KOPT-K1 (cell line): ENCODE data around the gene STPG1.

ENCODE experiments used
- H3K27ac ChIP-seq: fragments of 200-600 bp; sonication (generic); 2 replicates; pipeline ENCODE4 v1.5.1; 2016; ENCODE audit warnings: antibody characterized with exemption, mild to moderate bottlenecking, low read depth, low read length; ENCODE audit not compliant: poor library complexity, severe bottlenecking
- H3K36me3 ChIP-seq: fragments of 200-600 bp; sonication (generic); 2 replicates; pipeline ENCODE4 v1.5.1; 2017; ENCODE audit warnings: antibody characterized with exemption, mild to moderate bottlenecking, low read length, moderate library complexity; ENCODE audit not compliant: insufficient read depth
- H3K9me3 ChIP-seq: fragments of 200-600 bp; sonication (generic); 2 replicates; pipeline ENCODE4 v1.5.1; 2017; ENCODE audit warnings: antibody characterized with exemption, low read length, mild to moderate bottlenecking; ENCODE audit not compliant: insufficient read depth, poor library complexity, severe bottlenecking

STPG1 gene

DNA sequence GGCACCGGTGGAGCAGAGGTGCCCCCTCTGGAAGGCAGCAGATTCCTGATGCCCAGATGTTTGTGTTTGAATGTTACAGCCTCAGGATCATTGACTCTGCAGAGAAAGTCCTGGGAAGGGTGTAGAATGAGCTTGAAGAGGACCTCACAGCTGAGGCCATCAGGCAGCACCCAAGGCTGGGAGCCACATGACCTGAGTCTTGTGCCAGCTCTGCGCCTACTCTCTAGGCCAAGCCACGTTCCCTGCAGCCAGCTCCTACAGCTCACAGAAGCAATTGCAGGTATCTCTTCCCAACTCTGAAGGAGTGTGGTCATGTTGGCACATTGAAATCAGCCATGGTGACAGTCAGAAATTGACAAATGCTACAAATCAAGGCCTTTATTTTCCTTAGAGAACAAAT lies 58.1 kb downstream of the STPG1 start:
- Histone ChIP-seq H3K27ac (no peak overlapping the region), H3K36me3 (no peaks in the 10 kb centered on the region), H3K9me3 (no peaks in the 10 kb centered on the region)

DNA sequence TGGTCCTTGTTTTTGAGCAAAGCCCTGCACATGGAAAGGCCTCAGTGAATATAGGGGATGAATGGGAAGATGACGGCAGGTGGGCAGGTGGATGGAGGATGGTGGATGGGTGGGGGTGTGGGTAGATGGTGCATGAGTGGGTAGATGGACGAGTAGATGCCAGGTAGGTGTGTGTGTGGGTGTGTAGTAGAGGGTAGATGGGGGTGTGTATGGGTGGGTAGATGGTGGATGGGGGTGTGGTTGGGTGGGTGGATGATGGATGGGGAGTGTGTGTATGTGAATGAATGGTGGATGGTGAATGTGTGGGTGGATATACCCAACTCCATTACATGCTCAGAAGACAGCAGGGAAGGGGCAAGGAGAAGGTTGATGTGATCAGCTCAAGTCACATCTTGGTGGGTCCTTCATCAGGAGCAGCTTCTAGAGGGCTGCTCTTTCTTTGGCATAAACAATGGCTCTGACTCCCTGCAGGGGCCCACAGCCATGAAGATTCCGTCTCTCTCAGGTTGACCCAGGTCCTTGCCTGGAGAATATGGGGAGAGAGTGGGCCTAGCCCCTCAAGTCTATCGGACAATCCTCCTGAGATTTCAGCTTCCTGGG lies 60.2 kb downstream of the STPG1 start:
- H3K36me3 ChIP-seq, result no peaks in the 10 kb centered on the region
- no peak overlapping the region for H3K27ac ChIP-seq
- no peaks in the 10 kb centered on the region for H3K9me3 ChIP-seq

DNA sequence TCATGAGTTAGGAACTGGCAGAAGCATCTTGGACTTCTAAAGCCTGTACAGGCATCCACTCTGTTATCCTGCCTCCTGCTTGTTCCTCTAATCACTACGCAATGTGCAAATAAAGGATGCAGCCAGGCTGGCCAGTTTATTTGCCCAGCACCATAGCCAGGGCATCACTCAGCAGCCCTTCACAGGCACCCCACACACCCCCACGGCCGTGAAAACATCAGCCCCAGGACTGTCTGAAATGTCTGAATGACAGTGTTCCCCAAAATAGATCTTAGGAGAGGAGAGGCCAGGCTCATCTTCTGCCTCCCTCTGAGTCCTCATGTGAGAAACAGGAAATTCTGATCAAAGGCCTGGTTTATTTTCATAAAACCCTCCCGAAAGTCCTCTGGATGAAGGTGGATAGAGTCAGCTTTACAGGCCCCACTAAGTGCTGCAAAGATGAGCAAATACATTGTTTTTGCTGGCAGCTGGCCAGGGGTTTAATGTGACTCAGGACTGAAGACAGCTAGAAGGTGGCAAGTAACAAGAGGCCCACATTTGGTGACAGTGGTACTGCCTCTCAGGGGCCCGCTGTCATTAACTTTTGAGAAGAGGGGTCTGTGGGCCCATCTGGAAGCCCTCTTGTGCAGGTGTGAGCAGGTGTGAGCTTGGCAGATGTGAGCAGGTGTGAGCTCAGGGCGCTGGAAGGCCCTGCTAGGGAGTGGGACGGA lies 61.5 kb downstream of the STPG1 start:
- Histone ChIP-seq H3K27ac (no peak overlapping the region), H3K36me3 (no peaks in the 10 kb centered on the region), H3K9me3 (no peaks in the 10 kb centered on the region)

DNA sequence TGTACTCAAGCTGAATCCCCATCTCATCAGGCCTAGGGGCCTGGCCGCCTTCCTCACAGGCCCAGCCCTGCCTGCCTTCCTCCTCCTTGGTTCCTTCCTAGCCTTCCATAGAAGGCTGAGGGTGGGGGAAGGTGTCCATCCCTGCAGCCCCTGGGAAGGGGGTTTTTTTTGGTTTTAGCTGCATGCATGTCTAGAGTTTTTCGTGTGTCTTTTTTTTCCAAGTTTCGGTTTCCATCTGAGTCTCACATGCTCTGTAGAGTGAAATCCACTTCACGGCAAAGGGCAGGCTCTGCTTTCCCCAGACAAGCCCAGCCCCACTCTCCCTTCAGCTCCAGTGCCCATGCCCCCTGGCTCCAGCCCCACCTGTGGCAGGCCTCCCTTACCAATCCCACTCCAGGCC lies 62.3 kb downstream of the STPG1 start:
- Histone ChIP-seq H3K27ac (no peak overlapping the region), H3K36me3 (no peaks in the 10 kb centered on the region), H3K9me3 (no peaks in the 10 kb centered on the region)

DNA sequence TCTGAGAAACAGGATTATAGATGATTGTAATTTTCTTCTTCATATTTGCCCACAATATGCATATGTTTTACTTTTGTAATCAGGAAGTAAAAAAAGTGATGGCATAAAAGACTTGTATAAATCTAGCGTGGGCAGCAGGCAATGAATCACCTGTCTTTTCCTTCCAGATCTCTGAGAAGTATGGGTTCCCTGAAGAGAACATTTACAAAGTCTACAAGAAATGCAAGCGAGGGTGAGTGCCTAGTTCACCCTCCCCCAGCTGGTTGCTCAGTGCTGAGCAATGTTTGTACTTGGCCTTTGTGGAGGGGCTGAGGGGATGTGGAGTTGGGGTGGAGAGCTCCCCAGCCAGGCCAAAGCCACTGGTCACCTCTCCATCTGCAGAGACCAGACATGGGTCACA lies 63.7 kb downstream of the STPG1 start:
- H3K36me3 ChIP-seq, result no peaks in the 10 kb centered on the region
- H3K27ac ChIP-seq, result no peak overlapping the region
- H3K9me3 ChIP-seq, result no peaks in the 10 kb centered on the region

DNA sequence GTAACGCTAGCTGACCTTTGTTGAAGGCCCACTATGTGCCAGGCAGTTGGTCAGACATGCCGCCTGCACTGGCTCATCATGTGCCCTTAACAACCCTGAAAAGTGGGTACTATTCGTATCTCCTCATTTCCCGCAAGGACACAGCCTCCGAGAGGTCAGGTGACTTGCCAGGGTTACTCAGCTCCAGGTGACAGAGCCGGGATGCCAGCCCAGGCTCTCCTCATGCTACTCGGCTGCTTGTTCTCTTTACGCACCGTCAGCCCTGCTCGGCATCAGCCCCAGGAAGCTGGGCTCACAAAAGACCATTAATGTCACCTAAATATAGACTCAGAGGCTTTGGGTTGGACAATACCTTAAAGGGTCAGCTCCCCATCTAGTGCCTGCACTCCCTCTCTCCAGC lies 65.4 kb downstream of the STPG1 start:
- Histone ChIP-seq H3K36me3 (no peaks in the 10 kb centered on the region), H3K9me3 (no peaks in the 10 kb centered on the region), H3K27ac (no peak overlapping the region)

DNA sequence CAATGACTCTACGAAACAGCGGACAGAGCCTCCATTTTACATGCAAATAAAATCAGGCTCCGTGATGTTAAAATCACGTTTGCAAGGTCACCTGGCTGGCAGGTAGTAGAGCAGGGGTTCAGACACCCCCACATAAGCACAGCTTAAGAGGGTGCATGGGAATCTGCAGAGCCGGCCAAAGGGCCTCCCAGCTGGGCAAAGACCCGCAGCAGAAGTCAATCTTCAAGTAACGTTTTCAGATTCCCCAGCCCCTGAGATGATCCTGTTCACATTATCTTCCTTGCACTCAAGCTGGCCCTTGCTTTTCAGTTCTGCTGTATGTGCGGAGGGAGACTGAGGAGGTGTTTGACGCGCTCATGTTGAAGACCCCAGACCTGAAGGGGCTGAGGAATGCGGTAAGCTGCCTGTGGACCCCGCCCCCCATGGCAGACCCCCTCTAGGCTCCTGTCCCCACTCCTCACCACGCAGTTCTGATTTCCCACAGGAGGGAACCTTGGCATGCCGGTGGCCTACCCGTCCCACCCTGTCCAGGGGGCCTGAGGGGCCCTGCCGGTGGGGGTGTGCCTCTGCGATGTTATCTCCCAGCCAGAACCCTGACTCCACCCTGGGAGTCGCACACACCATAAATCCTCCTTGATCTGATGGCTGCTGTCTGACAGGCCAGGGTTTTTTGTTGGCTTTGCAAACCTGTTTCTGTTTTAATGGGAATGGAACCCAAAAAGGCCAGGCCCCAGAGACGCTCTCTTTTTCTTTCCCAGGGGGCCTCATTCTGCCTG lies 66.2 kb downstream of the STPG1 start:
- Histone ChIP-seq H3K9me3 (no peaks in the 10 kb centered on the region), H3K36me3 (no peaks in the 10 kb centered on the region), H3K27ac (no peak overlapping the region)

DNA sequence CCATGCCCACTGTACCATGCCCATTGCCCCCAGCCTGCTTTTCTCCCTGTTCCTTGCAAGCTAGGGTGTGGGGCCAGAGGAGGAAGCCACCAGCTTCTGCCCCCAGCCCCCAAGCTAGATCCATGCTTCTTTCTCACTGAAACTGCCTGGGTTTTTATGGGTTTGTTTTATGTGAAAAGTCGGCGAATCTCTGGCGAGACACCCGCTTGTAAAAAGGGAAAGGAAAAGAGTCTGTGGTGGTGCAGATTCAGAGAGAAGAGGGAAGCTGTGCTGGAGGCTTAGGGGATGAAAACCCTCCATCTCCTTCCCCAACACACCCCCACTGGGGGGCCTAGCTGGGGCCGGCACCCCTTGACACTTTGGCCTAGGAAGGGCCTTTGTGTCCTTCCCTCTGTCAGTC lies 68.2 kb downstream of the STPG1 start:
- Histone ChIP-seq H3K36me3 (no peaks in the 10 kb centered on the region), H3K9me3 (no peaks in the 10 kb centered on the region), H3K27ac (no peak overlapping the region)

DNA sequence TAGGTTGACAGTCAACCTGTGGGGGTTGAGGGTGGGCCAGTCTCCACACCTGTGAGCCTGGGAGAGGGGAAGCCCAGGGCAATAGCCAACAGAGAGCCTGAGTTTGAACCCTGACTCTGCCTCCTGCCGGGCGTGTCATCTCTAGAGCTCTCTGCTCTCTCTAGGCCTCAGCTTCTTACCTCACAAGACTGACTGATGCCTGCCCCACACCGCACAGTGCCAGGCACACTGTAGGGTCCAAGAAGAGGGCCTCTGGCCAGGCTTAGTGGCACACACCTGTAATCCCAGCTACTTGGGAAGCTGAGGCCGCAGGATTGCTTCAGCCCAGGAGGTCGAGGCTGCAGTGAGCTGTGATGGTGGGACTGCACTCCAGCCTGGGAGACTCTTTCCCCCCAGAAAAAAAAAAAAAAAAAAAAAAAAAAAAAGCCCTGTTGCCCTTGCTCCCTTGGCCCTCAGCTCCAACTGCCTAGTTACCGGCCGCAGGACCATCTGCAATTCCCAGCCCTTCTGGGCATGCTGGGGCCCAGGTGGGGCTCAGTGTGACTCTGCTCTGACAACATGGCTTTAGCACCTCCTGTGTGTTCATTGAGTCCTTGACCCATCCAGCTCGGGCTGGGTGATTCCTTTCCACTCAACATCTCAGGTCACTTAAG lies 69.4 kb downstream of the STPG1 start:
- Histone ChIP-seq H3K27ac (no peak overlapping the region), H3K9me3 (no peaks in the 10 kb centered on the region), H3K36me3 (no peaks in the 10 kb centered on the region)

DNA sequence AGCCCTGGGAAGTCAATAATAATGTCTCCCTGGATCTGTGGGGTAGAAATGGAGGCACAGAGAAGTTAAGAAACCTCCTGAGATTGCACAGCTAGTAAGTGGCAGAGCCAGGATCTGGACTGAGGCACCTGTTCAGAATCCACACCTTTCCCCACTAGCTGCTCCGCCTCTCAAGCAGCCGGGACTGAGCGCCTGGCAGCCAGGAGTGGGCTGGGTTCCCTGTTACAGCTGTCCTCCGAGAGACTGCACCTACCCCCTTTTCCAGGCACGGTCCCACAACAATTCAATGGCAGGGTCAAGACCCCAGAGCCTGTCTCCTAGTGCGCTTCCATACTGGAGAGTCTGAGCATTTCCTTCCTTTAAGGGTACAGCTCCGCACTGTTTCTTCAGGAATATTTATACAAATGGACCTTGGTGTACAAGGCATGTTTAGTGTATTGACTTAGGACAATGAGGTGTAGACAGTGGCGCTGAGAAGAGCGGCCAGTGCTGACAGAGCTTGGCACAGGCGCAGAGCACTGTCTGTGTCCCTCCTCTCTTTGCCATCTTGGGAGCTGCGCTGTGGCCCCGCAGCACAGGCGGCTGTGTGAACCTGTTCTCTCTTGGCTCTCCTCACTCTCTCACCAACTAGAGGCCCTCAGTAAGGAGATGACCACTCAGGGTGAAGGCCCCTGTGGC lies 70.0 kb downstream of the STPG1 start:
- Histone ChIP-seq H3K9me3 (no peaks in the 10 kb centered on the region), H3K27ac (no peak overlapping the region), H3K36me3 (no peaks in the 10 kb centered on the region)

DNA sequence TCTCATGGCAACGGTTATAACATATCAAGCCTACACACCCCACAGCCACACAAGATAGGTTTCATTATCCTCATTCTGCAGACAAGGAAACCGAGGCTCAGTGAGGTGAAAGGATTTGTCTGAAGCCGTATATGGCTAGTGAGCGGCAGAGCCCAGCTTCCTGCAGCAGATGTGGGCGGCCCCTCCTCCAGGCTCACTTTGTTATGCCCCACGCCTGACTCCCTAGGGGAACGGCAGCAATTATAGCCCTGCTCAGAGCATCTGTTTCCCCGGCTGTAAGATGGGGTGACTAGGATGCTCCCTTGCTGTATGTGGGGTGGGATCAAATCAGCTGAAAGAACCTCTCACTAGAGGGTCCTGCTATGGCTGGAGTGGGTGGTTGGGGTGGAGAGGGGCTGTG lies 72.3 kb downstream of the STPG1 start:
- H3K36me3 ChIP-seq, result no peaks in the 10 kb centered on the region
- H3K9me3 ChIP-seq, result no peaks in the 10 kb centered on the region
- H3K27ac ChIP-seq, result no peak overlapping the region

DNA sequence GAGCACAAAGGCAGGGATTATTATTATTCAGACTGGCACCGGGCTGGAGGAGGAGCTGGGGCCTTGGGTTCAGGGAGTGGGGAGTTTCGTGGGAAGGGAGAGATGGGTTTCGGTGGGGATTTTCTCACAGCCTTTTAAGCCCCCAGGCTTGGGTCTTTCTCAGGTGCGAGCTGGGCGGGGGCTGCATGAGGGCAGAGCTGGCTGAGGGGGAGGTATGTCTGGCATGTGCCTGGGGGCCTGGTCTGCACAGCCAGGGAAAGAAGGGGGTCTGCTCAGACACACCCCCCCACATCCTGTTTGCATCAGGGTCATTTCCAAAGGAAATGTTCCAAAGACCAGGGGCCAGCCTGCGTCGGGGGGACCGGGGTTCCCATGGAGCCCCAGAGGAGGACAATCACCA lies 72.8 kb downstream of the STPG1 start:
- Histone ChIP-seq H3K9me3 (no peaks in the 10 kb centered on the region), H3K27ac (no peak overlapping the region), H3K36me3 (no peaks in the 10 kb centered on the region)

DNA sequence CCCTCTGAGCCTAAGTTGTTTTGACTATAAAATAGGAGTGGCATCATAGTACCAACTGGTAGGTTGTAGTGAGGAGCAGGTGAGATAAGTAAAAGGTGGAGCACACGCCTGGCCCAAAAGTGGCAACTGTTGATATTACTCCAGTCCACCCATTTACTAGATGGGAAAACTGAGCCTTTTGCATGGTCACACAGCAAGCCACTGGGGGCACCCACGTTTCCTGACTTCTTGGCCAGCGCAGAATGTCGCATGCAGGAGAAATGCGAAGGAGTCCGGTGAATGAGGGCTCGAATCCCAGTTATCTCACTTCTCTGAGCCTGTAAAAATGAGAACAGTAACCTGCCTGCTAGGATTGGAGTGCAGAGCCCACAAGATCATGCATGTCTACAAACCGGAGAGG lies 73.6 kb downstream of the STPG1 start:
- no peaks in the 10 kb centered on the region for H3K36me3 ChIP-seq

DNA sequence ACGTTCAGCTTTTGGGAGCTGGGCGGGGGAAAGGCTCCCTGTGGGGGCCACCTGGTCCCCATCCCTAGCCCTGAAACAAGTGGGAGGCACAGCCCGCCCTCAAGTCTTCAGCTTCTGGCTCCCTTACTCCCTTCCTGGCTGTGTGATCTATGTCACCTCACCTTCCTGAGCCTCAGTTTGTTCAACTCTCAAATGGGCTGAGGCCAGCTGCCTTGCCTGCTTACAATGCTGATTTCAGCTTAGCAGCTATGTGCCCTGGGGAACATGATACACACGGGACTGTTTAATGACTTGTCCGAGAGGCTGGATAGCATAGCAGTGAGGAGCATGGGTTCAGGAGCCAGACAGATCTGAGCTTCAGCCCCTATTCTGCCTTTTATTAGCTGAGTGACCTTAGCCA lies 75.1 kb downstream of the STPG1 start:
- H3K36me3 ChIP-seq, result no peaks in the 10 kb centered on the region
- H3K27ac ChIP-seq, result no peak overlapping the region
- no peaks in the 10 kb centered on the region for H3K9me3 ChIP-seq

More for the DNA sequence above, 73.6 kb downstream of the STPG1 start:
- H3K27ac ChIP-seq, result no peak overlapping the region
- no peaks in the 10 kb centered on the region for H3K9me3 ChIP-seq

DNA sequence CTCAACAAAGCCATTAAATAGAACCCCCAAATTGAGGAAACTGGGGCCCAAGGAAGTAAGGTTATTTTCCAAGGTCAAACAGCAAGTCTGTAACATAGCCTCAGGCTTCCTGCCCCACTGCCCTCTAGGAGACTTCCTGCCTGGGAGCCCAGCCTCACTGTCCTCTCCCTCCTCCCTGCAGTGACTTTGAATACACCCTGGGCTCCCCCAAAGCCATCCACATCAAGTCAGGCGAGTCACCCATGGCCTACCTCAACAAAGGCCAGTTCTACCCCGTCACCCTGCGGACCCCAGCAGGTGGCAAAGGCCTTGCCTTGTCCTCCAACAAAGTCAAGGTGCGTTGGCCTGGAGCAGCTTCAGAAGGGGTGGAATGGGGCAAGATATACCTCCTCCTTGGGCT lies 76.1 kb downstream of the STPG1 start:
- Histone ChIP-seq H3K36me3 (no peaks in the 10 kb centered on the region), H3K27ac (no peak overlapping the region), H3K9me3 (no peaks in the 10 kb centered on the region)
